Epidermal melanocyte (primary cell): Measurements from ENCODE around the gene CTNNA2.
"Not testable (repeated sequence)": the region's sequence is repeated elsewhere in the genome, so short reads cannot be mapped to it uniquely, and the experiment has no call there.

Source experiments
- DNase-seq: peaks from one replicate; pipeline ENCODE4 v3.0.0; 2011; ENCODE audit warnings: low spot score; ENCODE audit not compliant: insufficient read length

Gene CTNNA2

DNA sequence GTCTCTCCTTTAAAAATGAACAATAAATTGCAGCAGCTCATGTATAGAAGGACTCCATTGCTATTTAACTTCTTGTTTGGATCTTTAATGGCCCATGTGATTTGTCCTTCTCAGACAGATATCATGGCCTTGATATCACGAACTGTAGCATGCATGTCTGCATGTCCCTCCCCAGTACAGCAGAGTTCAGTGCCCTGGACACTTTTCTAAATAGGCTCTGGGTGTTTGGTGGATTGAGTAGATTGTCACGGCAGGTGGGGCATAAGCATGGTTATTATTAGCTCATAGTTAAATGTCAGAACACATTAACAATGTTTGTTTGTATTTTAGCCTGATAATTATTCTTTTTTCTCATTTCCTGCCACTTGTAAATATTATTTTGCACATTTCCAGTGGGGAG lies 673.4 kb downstream of the CTNNA2 start:
- DNase-seq = no peak

DNA sequence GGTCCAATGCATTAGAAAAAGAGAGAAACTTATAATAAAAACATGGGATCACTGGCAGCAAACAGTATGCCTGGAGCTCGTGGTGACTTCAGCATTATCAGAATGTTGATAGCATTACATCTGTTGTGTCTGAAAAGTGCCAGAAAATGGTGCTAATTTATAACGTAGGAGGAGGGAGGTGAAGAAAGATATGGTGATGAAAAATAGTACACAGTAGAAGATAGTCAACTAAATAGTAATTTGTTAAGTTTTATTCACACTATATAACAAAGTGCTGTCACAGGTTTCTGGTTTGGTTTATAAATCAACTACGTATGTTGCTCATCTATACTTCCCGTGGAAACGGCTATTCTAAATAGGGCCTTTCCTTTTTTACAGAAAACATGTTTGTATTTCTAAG lies 674.3 kb downstream of the CTNNA2 start:
- no peak for DNase-seq

DNA sequence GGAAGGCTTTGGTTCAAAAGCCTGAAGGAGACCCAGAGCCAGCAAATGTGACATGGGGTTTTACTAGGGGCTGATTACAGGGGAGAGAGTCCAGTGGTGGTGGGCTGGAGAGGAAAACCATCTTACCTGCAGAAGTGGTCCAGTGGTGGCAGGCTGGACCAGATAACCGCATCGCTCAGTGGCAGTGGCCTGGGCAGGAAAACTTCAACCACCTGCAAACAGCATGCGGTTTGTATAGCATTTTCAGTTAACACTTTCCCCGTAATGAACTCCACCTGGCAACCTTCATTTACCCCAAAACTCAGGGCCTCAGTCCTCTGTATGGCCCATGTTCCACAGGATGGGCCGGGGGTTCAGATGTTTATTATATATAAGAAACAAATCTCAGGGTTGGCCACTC lies 677.3 kb downstream of the CTNNA2 start:
- DNase-seq = no peak

DNA sequence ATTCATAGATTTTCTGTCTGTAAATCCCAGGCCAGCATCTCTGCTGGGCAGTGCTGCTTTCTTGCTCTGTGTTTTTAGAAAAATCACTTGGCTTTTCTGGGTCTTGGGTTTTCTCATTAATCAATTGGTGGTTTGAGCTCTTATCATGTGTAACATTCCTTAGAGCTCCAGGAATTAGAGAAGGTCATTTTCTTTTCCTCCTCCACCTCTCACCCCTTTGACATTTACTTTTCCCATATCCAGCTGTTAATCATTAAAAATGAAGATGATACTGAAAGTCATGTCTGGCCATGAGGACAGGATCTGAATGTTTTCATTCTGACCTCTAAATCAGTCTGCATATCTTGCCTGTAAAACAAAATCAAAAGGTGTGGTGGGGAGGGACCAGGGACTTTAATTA lies 680.7 kb downstream of the CTNNA2 start:
- no peak for DNase-seq

DNA sequence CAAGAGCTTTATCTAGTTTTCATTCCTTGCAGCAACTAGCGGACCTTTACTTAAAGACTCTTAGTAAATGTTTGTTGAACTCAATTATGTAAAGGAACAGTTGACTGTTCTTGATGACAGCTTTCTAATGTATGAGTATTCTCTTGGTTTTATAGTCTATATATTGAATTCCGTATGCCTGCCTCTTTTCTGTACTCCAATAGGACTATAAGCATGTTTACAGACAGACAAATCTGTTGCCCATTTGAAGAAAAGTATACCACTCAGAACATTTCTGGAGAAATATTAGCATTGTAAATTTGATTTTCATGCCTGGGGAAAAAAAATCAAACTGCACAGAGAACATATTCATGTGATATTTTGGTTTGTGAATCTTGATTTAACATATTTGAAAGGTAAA lies 682.2 kb downstream of the CTNNA2 start:
- DNase-seq = no peak

DNA sequence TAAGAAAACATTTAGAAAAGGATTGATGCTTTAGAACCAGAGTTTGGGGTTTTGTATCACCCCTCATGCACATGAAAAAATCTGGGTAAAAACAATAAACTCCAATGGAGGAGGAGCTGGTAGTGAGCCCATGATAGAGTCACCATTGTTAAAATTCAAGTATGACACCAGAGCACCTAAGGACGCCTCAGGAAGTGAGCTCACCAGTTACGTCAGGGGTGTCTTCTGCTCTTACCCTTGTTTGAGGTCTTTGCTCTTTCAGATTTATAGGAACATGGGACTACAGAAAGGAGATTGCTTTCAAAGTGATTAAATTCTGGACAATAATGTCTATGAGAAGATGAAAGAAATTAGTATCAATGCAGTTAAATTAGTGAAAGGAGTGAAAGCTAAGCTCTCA lies 685.2 kb downstream of the CTNNA2 start:
- no peak for DNase-seq

DNA sequence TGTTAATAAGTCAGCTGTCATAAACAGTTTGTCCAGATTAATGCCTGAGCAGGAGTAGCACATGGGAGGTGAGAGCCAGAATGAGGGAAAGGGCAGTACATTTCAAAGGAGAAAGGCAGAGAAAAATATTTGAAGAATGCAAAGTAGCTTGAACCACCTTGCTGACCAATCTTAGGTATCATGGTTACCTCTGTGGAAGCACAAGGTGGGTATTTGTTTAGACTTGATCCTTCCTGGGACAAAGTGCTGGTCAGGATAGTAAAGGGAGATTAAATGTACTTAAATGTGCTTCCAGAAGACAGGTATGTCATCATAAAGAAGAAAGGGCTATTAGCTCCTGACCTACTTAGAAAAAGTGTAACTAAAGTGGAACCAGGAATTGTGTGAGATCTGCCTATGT lies 686.7 kb downstream of the CTNNA2 start:
- no peak for DNase-seq

DNA sequence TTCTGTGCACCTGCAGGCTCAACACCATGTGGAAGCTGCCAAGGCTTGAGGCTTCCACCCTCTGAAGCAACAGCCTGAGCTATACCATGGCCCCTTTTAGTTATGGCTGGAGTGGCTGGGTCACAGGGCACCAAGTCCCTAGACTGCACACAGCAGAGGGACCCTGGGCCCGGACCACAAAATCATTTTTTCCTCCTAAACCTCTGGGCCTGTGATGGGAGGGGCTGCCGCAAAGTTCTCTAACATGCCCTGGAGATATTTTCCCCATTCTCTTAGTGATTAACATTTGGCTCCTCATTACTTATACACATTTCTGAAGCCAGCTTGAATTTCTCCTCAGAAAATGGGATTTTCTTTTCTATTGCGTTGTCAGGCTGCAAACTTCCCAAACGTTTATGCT lies 691.1 kb downstream of the CTNNA2 start:
- not testable (repeated sequence) for DNase-seq

DNA sequence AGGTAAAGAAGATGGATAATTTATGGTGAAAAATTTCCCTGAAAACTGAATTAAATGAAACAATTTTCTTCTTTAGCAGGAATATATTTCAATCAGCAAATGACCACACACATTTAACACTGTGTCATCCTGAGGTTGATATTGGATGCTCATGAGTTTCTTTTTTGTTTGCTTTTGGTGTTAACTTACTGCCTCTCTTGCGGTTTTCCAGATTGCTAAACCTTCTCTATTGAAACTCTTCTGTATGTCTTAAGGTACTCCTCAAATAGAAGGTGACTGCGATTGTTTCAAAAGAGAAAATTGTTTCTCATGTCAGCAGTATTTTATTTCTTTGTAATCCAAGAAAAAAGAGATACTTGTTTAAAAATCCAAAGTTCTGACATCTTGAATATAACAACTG lies 692.6 kb downstream of the CTNNA2 start:
- no peak for DNase-seq

DNA sequence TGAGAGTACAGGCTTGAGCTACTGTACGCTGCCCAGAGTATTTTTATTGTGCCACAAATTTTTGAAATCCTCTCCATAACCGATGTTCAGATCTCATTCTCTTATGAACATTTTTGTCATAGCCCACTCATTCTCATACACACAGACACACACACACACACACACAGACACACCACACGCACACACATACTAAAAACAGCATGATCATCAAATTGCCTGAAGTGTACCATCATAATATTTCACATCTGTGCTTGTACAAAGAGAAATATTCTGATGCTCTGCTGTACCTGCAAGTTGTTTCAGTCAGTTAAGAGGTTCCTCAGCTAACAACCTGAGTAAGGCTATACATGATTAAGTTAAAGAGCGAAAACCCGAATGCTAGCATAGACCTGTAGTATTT lies 696.6 kb downstream of the CTNNA2 start:
- DNase-seq = no peak

DNA sequence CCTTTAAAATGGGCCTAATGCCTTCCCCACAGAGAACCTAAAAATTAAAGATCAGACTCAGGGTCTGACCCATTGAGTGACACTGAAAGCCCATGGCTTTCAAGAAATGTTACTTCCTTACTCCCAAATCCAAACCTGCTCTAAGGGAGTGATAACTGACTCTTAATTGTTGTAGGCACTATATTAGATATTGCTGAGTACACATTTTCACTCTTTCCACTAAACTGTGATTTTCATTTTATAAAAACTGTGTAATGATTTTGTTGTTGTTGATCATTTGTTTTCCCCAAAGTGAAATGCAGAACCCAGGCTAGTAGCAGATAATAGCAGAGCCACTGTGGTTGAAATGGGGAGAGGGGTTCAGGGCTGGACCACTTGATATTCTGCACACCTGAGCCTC lies 704.6 kb downstream of the CTNNA2 start:
- DNase-seq = no peak

DNA sequence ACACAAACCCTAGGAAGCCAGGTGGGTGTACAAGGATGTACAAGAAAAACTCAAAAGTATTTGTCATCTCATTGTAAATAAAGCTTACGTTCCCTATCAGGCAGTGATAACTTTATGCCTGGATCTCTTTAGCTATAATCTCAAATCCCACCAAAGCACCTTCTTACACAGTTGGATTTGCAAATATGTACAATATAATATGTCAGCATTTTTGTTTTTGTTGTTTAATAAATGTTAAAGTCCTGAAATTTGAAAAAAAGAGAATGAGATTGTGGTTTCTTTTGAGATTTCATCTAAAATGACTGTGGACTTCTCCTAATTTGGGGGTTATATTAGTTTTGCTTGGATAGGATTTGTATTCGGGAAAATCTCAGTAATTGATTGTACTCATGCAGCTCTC lies 709.8 kb downstream of the CTNNA2 start:
- DNase-seq = no peak

DNA sequence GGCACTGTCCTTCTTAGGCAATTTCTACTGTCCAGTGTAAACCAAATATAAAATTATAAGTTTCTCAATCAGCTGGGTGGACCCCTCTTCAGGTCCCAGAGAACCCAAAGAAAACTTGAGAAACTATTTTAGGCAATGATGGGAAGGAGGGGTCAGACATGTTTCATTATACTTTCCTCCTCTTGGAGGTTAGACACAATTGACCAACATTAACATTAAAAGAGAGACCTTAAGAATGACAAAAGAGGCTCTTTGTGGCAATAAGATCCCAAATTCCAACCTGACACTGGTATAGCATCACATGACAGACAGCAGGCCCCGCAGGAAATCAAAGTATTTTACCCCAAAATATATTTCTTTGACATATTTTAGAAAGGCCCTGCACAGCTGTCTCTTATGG lies 718.6 kb downstream of the CTNNA2 start:
- DNase-seq = no peak

DNA sequence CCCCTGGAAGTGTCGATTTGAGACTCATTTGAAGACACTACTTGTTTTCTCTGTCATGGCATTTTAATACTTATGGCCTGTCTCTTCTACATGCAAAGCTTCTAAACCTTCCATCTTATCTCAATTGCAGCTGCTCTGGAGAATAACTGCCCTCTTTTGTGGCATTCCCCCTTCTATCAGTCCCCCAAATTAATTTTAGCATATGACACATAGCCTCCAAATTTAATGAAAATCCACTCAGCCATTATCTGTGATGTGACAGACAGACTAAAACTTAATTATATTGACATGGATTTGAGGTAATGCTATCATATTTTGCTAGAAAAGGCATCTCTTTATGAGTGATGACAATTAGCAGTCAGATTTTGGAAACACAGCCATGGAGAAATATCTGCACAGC lies 720.5 kb downstream of the CTNNA2 start:
- no peak for DNase-seq

DNA sequence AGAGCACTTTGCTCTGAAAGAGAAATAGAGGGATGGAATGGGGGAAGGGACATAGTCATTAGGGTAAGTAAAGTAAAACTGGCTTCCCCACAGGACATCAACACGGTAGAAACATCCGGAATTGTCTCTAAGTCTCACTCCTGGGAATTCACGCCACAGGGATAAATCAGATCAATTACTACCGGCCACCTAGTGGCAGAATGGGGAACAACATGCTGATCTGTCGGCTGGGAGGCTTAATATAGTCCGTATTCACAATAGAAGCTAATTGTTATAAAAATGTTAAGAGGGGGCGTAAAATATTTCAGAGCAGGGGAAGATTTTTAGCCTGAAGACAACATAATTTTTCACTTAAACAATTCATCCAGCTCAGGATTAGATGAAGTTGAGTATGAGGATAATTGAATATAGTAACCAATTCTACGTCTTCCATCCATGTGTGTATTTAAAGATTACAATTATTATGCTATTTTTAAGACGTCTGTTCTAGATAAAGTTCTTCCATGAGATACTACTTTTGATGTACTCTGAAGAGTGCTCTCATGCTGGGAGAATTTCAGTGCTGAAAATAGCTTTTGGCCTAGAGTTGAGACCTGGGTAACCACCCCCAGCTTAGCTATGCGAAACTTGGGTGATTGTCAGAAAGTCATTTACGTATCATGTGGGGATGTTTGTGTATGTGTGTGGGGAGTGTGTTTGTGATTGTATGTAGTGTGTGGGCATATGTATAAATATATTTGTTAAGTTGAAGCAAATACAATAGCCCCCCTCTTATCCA lies 726.0 kb downstream of the CTNNA2 start:
- peak; percentile 19 for DNase-seq

DNA sequence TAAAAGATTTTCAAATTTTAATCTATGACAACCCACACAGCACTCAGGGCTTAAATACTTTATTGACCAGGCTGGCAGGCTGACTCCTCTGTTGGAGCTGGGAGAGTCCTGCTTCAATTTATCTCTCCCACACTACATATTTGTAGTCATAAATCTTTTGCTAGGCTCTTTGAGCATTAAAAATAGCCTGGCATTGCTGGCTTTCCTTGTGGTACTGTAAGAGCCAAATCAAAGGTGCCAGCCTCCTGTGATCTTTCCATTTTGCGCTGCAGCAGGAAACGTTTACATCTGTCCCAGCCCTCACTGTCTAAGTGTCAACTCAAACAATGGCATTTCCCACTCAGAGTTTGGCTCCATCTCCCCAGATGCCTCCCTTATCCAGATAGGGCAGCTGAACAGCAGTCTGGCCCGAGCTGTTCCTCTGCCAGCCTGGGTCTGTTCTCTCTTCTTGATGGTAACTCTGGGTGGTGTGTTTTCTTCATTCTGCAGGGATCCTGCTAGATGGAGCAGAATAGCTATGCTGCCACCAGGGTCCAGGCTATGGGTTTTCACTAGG lies 729.6 kb downstream of the CTNNA2 start:
- DNase-seq = no peak

DNA sequence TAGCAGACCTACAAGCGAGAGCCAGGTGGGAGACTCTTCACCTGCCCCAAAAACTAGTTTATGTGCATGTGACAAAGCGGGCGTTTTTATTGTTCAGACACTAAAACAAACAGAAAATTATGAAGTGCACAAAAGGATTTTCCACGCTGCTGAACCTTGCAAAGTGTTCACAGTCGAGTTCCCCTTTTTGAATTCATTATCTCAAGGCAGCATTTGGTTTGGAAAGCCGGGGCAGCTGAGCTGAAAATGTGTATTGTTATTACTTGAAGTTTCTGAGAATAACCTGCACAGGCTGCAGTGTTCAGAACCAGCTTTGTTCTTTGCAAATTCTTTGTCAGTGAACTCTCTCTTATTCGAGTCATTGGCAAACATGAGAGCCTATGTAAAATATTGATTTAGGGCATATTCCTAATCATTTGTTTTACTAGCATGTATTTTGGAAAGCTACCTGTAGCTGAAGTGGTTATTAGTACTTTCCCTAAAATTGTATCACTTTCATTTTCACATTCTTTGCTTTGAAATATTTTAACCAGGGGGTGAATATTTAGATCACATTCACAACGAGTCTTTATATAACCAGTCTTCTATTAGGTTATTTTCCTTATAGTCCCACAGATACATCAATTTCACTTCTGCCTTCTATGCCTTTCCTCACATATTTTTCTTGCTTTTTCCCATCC lies 732.2 kb downstream of the CTNNA2 start:
- no peak for DNase-seq

DNA sequence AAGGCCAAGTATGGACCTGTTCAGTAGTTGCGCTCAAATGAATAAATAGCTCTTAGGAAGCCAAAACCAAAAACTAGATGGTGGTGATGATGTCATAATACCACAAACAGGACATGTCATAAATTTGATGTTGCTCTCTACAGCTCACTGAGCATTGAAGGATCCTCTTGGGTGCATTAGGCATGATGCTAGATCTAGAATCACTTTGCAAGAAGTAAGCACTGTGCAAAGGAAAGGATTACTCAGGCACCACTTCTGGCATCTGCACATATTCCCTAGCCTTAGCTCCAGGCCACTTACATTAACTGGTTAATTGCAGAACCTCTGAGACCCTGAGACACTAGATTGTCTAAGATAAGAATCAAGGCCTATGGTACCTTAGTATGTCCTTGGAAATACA lies 733.7 kb downstream of the CTNNA2 start:
- DNase-seq = no peak

DNA sequence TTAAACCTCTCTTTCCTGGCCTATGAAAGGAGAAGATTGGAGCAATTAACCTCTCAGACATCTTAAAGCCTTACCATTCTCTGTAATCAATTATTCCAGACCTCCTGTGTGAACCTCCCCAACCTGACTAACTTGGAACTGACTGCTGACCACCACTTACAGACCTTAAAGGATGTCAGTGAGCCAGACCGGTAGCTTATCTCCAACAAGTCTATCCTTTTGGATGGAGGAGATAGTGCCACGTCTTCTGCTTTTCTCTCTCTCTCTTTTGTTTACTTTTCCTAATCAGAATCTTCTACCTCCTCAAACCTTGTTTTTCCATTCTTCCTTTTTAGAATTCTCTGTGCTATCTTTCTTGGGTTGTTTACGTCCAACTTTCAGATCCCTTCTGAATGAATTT lies 734.5 kb downstream of the CTNNA2 start:
- DNase-seq = no peak

DNA sequence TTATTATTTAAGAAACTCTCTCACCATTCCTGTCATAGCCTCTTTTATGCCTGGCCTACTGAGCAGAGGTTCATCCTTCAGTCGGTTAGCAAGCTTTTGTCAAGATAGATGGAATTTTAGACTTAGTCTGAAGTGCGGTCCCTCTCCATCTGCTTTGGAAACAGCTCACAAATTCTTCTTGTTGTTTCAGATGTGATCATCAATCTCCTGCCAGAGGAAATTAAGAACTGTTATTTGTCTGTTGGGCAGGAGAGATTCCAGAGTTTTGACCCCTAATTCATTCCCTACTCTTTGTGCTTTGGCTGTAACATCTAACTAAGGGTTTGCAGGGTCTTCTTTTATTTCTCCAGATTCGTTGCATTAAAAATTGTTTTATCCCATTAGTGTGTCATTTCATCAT lies 735.3 kb downstream of the CTNNA2 start:
- no peak for DNase-seq

DNA sequence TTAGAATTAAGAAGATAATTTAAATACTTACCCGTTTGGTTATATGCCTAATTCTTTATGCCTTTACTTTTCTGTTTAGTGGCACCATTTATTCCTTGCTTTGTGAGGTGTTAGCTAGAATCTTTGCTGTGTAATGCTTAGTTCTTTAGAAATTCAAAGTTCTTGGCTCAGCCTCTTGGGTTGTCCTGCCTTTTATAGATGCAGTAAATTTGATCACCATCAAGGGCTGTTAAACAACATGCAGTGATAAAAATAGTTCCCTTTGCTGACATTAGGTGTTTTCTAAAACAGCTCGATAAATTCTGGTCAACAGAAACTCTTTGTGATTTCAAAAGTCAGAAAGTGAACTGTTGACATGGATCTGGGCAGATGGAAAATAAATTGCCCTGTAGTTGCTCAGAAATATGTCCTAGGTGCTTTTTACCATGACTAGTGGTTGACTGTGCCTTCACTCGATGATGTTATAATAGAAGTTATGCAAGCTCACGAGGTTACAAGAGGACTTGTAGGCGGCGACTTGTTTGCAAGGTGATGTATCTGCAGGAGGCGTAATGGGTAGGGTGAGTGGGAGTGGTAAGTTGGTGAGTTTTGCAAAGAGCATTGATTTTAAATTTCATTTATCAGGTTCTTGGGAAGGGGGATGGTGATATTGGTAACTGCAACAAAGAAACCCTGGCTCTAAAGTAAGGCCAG lies 739.6 kb downstream of the CTNNA2 start:
- no peak for DNase-seq
